Stimulated activated CD4-positive, alpha-beta T cell treated with anti-CD3 and anti-CD28 coated beads, TNF-alpha, amount 100 ng/mL, for 4 hours (primary cell): Measurements from ENCODE around the gene ARAP1.

ENCODE experiments used
- DNase-seq, 3 experiments: peaks; one replicate each; pipeline ENCODE4 v3.0.0-alpha.2; 2020; ENCODE audit warnings: low read depth in 3 of 3

Gene ARAP1

GRCh38 chr11:72685560-72686480 lies 66.4 kb downstream of the ARAP1 start:
- peak in 2 of 3 experiments; percentile 18 to 23 for DNase-seq

GRCh38 chr11:72684236-72684912 lies 67.8 kb downstream of the ARAP1 start:
- peak in 2 of 3 experiments; percentile 12 to 18 for DNase-seq

GRCh38 chr11:72683782-72684200 lies 68.4 kb downstream of the ARAP1 start:
- peak; percentile 38 to 43 (median 39) for DNase-seq

- no peak for DNase-seq
These were observed 69.4 kb downstream of the ARAP1 start for GRCh38 chr11:72682858-72683243.

GRCh38 chr11:72682238-72682857 lies 69.9 kb downstream of the ARAP1 start:
- DNase-seq: no peak

GRCh38 chr11:72681226-72682153 lies 70.7 kb downstream of the ARAP1 start:
- DNase-seq: no peak

- no peak for DNase-seq
These were observed 71.5 kb downstream of the ARAP1 start for GRCh38 chr11:72680624-72681158.

- DNase-seq: no peak
These were observed 72.3 kb downstream of the ARAP1 start for GRCh38 chr11:72679869-72680268.

- DNase-seq: no peak
These were observed 73.7 kb downstream of the ARAP1 start for GRCh38 chr11:72678524-72678923.

- peak; percentile 27 to 55 (median 40) for DNase-seq
These were observed 75.3 kb downstream of the ARAP1 start for GRCh38 chr11:72676861-72677341.

GRCh38 chr11:72675221-72675620 lies 77.0 kb downstream of the ARAP1 start:
- no peak for DNase-seq

- no peak for DNase-seq
These were observed 78.0 kb downstream of the ARAP1 start, which contains the start of gene PDE2A for GRCh38 chr11:72673943-72674828. PDE2A (minus strand) TSS chr11:72674422; CDS start chr11:72674207, 215 bp downstream.

GRCh38 chr11:72673284-72673942 lies 78.8 kb downstream of the ARAP1 start:
- no peak for DNase-seq

GRCh38 chr11:72672597-72673238 lies 79.5 kb downstream of the ARAP1 start:
- no peak for DNase-seq

GRCh38 chr11:72671152-72672099 lies 80.8 kb downstream of the ARAP1 start:
- DNase-seq: no peak

- no peak for DNase-seq
These were observed 82.2 kb downstream of the ARAP1 start for GRCh38 chr11:72670041-72670440.

GRCh38 chr11:72669527-72669926 lies 82.7 kb downstream of the ARAP1 start:
- DNase-seq: no peak
